ACC112 (cell line): ENCODE data around the gene SEMA7A.

ENCODE experiments used
- H2AFZ ChIP-seq: fragments of 200-600 bp; sonication (generic); one replicate; pipeline ENCODE4 v1.6.0; 2017; ENCODE audit warnings: antibody characterized with exemption, low read length; ENCODE audit not compliant: unreplicated experiment
- H3K27ac ChIP-seq: fragments of 200-600 bp; sonication (generic); 2 replicates; pipeline ENCODE4 v1.5.1; 2014; ENCODE audit warnings: low read depth, mild to moderate bottlenecking, antibody characterized with exemption, low read length, moderate library complexity
- H3K27me3 ChIP-seq: fragments of 200-600 bp; sonication (generic); 2 replicates; pipeline ENCODE4 v1.6.1; 2014; ENCODE audit warnings: mild to moderate bottlenecking, antibody characterized with exemption, low read length, moderate library complexity, mixed read lengths; ENCODE audit not compliant: insufficient read depth
- H3K36me3 ChIP-seq: fragments of 200-600 bp; sonication (generic); 2 replicates; pipeline ENCODE4 v1.6.1; 2016; ENCODE audit warnings: mild to moderate bottlenecking, antibody characterized with exemption, low read length, moderate library complexity, mixed read lengths; ENCODE audit not compliant: insufficient read depth
- H3K4me1 ChIP-seq: fragments of 200-600 bp; sonication (generic); one replicate; pipeline ENCODE4 v1.6.1; 2016; ENCODE audit warnings: low read length, mixed read lengths; ENCODE audit not compliant: insufficient read depth, unreplicated experiment, control insufficient read depth
- H3K4me3 ChIP-seq: fragments of 200-600 bp; sonication (generic); 2 replicates; pipeline ENCODE4 v1.5.1; 2014; ENCODE audit warnings: mild to moderate bottlenecking, low read depth, low read length
- H3K79me2 ChIP-seq: fragments of 200-600 bp; sonication (generic); one replicate; pipeline ENCODE4 v1.6.0; 2016; ENCODE audit warnings: low read length; ENCODE audit not compliant: control insufficient read depth, unreplicated experiment, insufficient read depth

Gene SEMA7A

GRCh38 chr15:74403991-74404563 is 29.7 kb downstream of the SEMA7A start:
- no peaks in the 10 kb centered on the region for H3K79me2 ChIP-seq
- no peaks in the 10 kb centered on the region for H3K36me3 ChIP-seq
- no peaks in the 10 kb centered on the region for H3K27me3 ChIP-seq
- no peak overlapping the region for H2AFZ ChIP-seq
- peaks cover 55% of the 10 kb centered on the region for H3K4me1 ChIP-seq
- H3K4me3 ChIP-seq = no peak overlapping the region
- H3K27ac ChIP-seq = no peak overlapping the region

- Histone ChIP-seq H3K79me2 (no peaks in the 10 kb centered on the region), H3K27ac (no peak overlapping the region), H3K4me1 (peaks cover 56% of the 10 kb centered on the region), H2AFZ (no peak overlapping the region), H3K4me3 (no peak overlapping the region), H3K27me3 (no peaks in the 10 kb centered on the region), H3K36me3 (no peaks in the 10 kb centered on the region)
Measured at GRCh38 chr15:74403588-74403919, 30.2 kb downstream of the SEMA7A start.

DNA sequence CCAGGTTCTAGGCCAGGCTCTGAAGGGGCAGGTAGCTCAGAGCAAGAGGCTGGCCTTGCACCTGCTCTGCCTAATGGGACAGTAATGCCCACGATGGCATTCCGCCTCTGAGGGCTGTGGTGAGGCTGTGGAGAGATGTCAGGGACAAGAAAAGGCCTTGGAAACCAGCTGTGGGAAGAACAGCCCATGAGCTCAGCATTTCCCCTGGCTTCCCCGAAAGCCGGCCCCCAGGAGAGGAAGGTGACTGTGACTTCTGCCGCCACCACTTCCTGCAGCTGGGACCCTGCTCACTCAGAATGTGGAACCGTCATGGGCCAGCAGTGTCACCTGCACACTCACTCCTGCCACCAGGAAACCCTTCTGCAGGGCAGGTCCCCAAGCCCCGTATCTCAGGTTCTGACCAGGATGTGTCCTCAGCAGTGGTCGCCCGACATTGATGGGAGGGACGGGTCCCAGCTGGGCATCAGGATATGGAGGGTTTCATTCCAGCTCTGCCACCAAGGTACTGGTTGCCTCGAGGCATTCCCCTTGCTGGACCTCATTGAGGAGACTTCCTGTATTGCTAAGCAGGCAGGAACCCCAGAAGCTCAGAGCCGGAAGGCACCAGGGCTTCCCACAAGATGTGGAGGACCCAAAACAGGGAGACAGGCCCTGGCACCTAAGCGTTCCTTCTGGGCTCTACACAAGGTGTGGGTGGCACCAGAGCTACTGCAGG is 30.7 kb downstream of the SEMA7A start:
- H3K4me1 ChIP-seq = peaks cover 56% of the 10 kb centered on the region
- no peaks in the 10 kb centered on the region for H3K36me3 ChIP-seq
- H3K27ac ChIP-seq = no peak overlapping the region
- H3K79me2 ChIP-seq = no peaks in the 10 kb centered on the region
- no peak overlapping the region for H3K4me3 ChIP-seq
- H3K27me3 ChIP-seq = no peaks in the 10 kb centered on the region
- H2AFZ ChIP-seq = no peak overlapping the region

- no peaks in the 10 kb centered on the region for H3K79me2 ChIP-seq
- H3K27me3 ChIP-seq = no peaks in the 10 kb centered on the region
- H3K4me1 ChIP-seq = peaks cover 57% of the 10 kb centered on the region
- H2AFZ ChIP-seq = no peak overlapping the region
- no peak overlapping the region for H3K27ac ChIP-seq
- no peak overlapping the region for H3K4me3 ChIP-seq
- H3K36me3 ChIP-seq = no peaks in the 10 kb centered on the region
Measured at GRCh38 chr15:74402337-74402841, 31.4 kb downstream of the SEMA7A start.

DNA sequence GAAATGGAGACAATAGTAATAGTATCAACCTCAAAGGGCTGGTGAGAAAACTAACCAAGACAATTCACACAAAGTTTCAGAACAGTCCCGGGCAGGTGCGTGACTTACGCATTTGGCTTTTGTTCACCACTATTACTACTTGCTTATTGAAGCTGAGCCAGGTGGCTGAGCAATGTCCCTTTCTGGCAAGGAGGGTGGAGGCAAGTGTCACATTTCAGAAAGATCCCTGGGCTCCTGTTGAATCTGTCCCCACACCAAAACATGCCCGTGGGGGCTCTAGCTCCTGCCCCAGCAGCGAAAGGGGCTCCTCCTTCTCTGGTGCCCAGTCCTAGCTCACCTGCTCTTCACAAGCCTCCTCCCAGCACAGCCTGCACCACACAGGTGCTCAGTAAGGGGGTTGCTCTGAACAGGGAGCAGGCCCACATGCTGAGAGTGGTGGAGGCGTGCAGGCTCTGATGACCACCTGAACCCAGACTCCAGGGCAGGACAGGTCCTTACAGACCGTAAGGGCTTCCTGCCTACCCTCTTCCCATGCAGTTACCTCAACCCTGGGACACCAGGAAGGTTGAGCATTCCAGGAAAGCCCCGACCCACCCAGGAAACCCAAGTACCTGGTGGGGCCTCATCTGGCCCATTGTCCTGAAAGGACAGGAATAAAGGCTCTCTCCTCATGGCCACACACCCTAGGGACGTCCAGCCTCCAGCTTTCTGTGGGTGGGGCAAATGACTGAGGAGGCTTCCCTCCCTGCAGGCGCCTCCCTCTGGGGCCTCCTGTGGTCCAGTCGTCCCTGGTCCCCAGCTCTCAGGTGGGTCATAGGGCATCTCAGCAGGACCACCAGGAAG is 32.6 kb downstream of the SEMA7A start:
- Histone ChIP-seq H3K27ac (0 out of 2 replicates have a peak overlapping the region, but pooled peaks have one; percentile 8), H3K79me2 (no peaks in the 10 kb centered on the region), H3K27me3 (no peaks in the 10 kb centered on the region), H3K4me1 (peaks cover 57% of the 10 kb centered on the region), H3K36me3 (no peaks in the 10 kb centered on the region), H3K4me3 (no peak overlapping the region), H2AFZ (no peak overlapping the region)

GRCh38 chr15:74400313-74400860 is 33.4 kb downstream of the SEMA7A start:
- Histone ChIP-seq H2AFZ (no peak overlapping the region), H3K4me3 (no peak overlapping the region), H3K27me3 (no peaks in the 10 kb centered on the region), H3K27ac (peak overlapping the region; percentile 35), H3K4me1 (peaks cover 58% of the 10 kb centered on the region), H3K36me3 (no peaks in the 10 kb centered on the region), H3K79me2 (no peaks in the 10 kb centered on the region)

GRCh38 chr15:74399511-74400312 is 34.0 kb downstream of the SEMA7A start:
- Histone ChIP-seq H2AFZ (no peak overlapping the region), H3K36me3 (no peaks in the 10 kb centered on the region), H3K27me3 (no peaks in the 10 kb centered on the region), H3K27ac (peak overlapping the region; percentile 50), H3K4me3 (no peak overlapping the region), H3K4me1 (peaks cover 65% of the 10 kb centered on the region), H3K79me2 (no peaks in the 10 kb centered on the region)

GRCh38 chr15:74399100-74399499 is 34.7 kb downstream of the SEMA7A start:
- Histone ChIP-seq H3K4me3 (no peak overlapping the region), H3K79me2 (no peaks in the 10 kb centered on the region), H3K27ac (peak overlapping the region; percentile 50; the same call in 1 of the 2 replicates), H3K36me3 (no peaks in the 10 kb centered on the region), H3K27me3 (no peaks in the 10 kb centered on the region), H3K4me1 (peaks cover 69% of the 10 kb centered on the region), H2AFZ (no peak overlapping the region)

DNA sequence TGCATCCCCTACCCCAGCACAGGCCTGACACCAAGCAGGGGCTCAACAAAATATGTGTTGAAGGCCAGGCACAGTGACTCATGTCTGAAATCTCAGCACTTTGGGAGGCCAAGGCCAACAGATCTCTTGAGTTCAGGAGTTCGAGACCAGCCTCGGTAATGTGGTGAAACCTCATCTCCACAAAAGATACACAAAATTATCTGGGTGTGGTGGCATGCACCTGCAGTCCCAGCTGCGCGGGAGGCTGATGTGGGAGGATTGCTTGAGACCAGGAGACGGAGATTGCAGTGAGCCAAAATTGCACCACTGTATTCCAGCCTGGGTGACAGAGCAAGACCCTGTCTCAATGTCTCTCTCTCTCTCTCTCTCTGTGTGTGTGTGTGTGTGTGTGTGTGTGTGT is 35.6 kb downstream of the SEMA7A start:
- Histone ChIP-seq H3K27ac (peak overlapping the region; percentile 79; the same call in 1 of the 2 replicates), H3K79me2 (no peaks in the 10 kb centered on the region), H3K4me1 (peaks cover 66% of the 10 kb centered on the region), H2AFZ (no peak overlapping the region), H3K36me3 (no peaks in the 10 kb centered on the region), H3K4me3 (no peak overlapping the region), H3K27me3 (no peaks in the 10 kb centered on the region)
